NCI-H345 treated with DMSO at 0.1 percent for 48 hours (cell line): ENCODE results near the gene BANP.
"Not testable (repeated sequence)": the region's sequence is repeated elsewhere in the genome, so short reads cannot be mapped to it uniquely, and the experiment has no call there.

Source experiments
- DNase-seq: peaks from one replicate; lab custom pipeline; 2025; ENCODE audit not compliant: unreplicated experiment; lab: John Stamatoyannopoulos, UW

Gene BANP

GRCh38 chr16:88026964-88027938 is 76.0 kb downstream of the BANP start:
- DNase-seq = no peak

DNA sequence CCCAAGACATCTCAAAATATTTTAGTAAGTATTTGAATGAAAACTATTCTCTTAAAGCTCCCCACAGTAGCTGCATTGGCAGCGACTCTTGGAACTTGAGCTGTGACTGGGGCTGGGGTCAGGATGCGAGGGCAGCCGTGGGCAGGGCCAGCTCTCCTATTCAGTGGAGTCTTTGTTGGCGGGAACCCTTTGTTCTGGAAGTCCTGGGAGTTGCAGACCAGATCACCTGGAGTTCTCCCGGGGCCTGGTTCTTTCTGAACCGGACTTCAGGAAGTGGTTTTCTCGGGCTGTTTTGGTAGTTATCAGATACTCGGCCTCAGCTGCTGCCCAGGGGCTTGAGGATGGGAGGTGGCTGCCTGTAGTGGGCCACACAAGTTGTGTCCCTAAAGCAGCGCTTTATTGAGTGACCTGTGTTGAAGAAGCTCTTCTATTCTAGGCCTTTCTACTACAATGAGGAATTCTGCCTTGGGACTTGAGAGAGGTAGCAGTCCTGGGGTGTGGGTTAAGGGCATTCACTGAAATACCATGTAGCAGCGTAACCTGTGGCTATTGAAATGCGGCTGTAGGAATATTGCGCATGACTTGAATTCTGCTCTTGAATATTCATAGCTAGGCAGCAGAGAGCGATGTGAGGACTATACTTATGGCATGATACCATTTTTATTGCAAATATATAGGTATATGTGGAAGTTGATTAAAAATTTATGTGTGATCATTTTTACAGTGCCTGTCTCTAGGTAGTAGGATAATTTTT is 77.1 kb downstream of the BANP start:
- DNase-seq = not testable (repeated sequence)

DNA sequence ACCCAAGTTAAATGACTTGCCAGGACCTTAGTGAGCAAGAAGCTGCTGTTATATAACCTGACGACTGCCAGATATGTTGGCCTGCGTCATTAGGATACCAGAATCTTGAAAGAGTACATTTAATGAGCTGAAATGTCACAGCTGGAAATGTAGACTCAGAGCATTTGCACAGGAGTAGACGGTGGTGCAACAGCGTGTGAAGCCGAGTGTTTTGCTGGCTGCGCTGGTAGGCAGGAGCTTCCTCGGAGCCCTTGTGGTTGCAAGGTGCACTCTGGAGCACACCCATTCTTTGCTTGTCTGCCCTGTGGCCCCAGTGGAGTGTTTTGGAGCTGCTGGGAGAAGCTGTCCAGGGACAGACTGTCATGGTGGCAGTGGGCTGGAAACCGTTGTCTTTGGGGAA is 79.3 kb downstream of the BANP start:
- DNase-seq = no peak

GRCh38 chr16:88030961-88031360 is 79.7 kb downstream of the BANP start:
- not testable (repeated sequence) for DNase-seq

- DNase-seq = not testable (repeated sequence)
Observed at GRCh38 chr16:88033003-88033740, 81.9 kb downstream of the BANP start.

DNA sequence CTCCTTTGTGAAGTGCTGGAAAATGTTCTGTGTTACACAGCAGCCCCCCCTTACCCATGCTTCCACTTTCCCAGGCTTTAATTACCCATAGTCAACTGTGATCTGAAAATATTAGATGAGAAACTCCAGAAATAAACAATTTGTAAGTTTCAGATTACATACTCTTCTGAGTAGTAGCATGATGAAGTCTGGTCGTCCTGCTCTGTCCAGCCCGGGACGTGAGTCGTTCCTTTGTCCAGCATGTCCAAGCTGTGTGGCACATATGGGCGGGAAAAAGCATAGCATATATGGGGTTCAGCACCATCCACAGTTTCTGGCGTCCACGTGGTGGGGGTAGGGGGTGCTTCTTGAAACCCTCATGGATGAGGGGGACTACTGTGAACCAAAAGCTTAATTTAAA is 83.5 kb downstream of the BANP start:
- DNase-seq = no peak

- DNase-seq = no peak
Observed at GRCh38 chr16:88035292-88035691, 84.1 kb downstream of the BANP start.

- DNase-seq = not testable (repeated sequence)
Observed at GRCh38 chr16:88035884-88036639, 84.8 kb downstream of the BANP start.

- DNase-seq = not testable (repeated sequence)
Observed at GRCh38 chr16:88036640-88036996, 85.4 kb downstream of the BANP start.

- not testable (repeated sequence) for DNase-seq
Observed at GRCh38 chr16:88037359-88037758, 86.1 kb downstream of the BANP start.

- DNase-seq = not testable (repeated sequence)
Observed at GRCh38 chr16:88037876-88038525, 86.8 kb downstream of the BANP start.

GRCh38 chr16:88038526-88038908 is 87.3 kb downstream of the BANP start:
- DNase-seq = not testable (repeated sequence)

- DNase-seq = no peak
Observed at GRCh38 chr16:88039591-88039990, 88.4 kb downstream of the BANP start.

- DNase-seq = not testable (repeated sequence)
Observed at GRCh38 chr16:88040196-88040876, 89.1 kb downstream of the BANP start.

GRCh38 chr16:88040877-88041244 is 89.6 kb downstream of the BANP start:
- not testable (repeated sequence) for DNase-seq

DNA sequence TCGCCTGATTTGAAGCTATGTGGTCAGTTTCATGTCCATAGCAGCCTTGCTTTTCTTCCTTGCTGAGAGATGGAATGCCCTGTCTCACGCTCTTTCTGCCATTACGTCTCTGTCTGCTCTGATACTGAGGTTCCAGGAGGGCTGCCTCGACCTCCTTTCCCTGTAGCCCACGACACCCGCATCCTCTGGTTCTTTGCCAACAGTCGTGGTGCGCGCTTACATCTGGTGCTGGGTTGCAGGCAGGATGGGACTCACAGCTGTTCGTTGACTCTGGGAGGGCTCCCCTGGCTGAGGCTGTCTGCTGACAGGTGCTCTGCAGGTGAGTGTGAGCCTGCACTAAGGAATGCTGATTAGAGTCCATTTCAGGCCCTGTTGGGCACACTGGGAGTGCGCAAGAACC is 90.3 kb downstream of the BANP start:
- DNase-seq = not testable (repeated sequence)

GRCh38 chr16:88041986-88042562 is 90.8 kb downstream of the BANP start:
- DNase-seq = not testable (repeated sequence)

GRCh38 chr16:88043208-88043910 is 92.1 kb downstream of the BANP start:
- not testable (repeated sequence) for DNase-seq
